Stimulated activated CD8-positive, alpha-beta memory T cell treated with anti-CD3 and anti-CD28 coated beads, Interleukin-4, amount 100 ng/mL, for 24 hours (primary cell): ENCODE results near the gene KIAA1210.

Experiments used
- DNase-seq: peaks from one replicate; pipeline ENCODE4 v3.0.0-alpha.2; 2020; ENCODE audit warnings: low read depth

Gene KIAA1210

DNA sequence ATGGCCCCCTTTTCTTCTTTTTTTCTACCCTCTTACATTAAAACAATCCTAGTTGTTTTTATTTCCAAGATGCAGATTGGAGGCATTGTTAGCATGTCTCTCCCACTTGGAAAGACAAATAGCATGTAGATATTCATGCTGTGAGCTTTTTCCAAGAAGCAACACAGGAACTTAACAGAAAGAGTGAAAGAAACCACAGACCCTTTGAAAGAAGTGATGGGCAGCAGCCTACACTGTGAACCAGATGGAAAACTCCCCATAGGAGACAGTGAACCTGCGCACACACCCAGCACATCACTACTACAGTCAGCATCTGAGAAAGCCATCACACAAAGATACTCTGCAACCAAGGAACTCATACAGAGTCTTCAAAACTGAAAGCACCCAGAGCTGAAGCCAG lies 37.0 kb downstream of the KIAA1210 start:
- no peak for DNase-seq

DNA sequence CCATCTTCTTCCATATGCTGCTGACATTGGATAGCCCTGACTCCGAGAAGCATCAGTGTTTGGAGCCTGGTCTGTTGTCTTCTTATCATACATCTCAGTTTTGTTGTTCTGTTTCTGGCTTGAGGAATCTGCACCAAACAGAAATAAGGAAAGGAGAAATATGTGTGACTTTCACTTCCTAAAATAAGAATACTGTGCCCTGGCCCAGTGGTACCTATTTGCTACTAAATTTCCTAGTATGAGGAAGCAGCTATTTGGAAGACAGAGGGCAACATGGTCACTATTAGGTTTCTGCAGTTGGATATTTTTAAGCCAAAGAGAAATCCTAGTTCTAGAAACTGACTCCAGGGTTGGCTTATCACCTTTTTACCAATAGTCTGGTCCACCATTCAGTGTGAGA lies 38.0 kb downstream of the KIAA1210 start:
- DNase-seq = no peak

DNA sequence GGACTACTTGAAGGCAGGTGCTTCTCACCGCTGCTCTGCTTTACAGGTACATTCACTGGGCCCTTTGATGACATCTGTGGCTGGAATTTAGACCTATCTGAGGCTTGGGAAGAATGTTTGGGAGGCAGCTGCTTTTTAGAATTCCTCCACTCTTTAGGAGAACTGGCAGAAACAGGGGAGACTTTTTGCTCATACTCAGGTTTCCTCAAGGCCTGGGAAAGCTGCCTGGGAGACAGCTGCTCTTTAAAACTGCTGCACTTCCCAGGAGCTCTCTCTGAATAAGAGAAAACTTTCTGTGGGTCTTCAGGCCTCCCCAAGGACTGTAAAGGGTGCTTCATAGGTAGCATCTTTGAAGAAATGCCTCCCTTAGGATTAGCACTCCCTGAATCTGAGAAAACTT lies 40.5 kb downstream of the KIAA1210 start:
- DNase-seq = no peak

DNA sequence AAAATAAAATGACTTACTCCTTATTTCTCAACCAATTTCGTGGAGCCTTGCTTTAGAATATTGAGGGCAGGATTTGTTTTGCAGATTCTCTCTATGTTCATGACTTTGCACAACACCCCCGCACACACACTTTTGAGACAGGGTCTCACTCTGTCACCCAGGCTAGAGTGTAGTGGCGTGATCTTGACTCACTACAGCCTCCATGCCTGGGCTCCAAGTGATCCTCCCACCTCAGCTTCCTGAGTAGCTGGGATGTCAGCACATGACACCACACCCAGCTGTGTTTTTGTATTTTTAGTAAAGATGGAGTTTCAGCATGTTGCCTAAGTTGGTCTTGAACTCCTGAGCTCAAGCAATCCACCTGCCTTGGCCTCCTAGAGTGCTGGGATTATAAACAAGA lies 42.8 kb downstream of the KIAA1210 start:
- DNase-seq = no peak

DNA sequence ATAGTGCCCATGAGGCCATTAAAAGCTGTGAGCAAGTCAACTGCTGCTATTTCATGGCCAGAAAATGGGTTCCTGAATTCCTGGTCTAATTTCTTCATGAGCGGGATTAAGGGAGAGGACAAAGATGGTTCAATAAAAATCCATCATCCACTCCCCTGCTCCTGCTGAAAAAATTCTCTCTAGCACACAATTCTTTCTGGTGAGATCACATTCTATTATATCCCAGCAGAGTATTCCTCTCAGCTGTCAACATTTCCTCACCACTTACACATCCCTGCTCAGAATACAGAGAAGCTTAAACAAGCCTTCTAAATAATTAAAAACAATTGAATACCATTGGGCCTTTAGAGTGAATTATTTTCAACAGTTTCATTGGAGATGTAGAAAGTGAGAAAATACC lies 45.3 kb downstream of the KIAA1210 start:
- no peak for DNase-seq

DNA sequence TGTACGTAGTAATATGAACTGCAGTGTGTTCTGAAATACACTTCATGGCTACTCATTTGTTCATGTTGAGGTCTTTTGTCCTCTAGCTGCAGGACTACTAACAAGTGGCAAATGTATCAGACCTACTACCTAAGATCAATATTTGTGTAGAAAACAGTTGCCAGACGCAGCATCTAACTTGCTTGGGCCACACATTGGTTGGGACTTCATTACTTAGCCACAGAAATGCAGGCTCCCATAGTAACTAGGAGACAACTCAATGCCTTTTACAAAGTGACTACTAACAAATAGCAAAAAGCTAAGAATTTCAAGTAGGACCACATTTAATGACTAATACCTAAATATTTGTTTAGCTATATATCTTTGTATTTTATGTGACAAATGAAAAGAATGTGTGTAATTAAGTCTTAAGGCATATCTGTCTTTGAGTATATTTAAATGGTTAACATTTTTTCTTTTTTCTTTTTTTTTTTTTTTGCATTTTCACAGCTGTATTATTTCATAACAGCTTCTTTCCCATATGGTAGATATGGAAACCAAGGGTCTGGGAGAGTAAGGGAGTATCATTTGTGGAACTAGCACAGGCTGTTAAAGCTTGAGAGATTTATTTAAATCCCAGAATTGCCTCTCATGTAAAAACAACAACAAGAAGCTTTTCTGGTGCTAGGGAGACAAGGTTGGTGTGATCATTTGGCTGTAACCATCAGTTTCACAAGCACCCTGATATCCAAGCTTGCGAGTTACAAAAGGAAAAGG lies 52.2 kb downstream of the KIAA1210 start:
- no peak for DNase-seq

DNA sequence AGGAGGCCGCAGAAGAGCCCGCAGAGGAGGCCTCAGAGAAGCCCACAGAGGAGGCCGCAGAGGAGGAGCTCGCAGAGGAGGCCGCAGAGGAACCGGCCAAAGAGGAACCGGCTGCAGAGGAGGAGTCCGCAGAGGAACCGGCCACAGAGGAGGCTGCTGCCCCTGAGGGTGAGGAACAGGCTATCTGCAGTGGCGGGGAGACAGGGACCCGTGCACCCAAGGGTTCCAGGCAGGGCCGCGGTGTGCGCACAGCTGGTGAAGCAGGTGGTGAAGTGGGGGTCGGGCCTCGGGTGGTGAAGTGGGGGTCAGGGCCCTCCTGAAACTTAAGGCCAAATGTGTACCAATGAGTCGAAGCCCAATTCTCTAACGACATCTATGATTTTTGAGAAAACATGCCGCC lies 53.7 kb downstream of the KIAA1210 start:
- no peak for DNase-seq

DNA sequence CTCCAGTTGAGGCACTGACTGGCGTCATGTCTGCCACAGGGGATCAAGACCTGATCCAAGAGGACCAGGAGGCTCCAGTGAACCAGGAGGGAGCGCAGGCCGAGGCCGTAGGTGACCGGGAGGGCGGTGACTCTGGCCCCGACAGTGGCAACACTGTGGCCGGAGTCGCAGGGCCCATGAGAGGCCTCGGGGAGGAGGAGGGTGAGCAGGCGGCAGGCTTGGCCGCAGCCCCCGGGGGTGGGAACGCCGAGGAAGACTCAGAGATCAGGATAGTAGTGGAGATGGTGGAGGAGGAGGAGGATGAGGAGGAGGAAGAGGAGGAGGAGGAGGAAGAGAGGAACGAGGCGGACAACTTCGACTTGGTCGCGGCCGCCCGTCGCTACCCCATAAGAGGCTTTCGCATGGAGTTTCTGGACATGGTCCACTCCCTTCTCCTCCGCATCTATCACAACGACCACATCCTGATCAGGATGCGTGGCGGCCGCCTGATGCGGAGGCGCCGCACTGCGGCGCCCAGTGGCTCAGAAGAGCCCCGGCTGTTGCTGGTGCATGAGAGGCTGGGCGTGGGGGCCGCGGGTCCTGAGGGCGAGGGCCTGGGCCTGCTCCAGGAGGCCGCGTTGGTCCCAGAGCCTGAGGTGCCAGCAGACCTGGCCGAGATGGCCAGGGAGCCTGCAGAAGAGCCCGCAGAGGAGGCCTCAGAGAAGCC lies 54.3 kb downstream of the KIAA1210 start:
- no peak for DNase-seq

DNA sequence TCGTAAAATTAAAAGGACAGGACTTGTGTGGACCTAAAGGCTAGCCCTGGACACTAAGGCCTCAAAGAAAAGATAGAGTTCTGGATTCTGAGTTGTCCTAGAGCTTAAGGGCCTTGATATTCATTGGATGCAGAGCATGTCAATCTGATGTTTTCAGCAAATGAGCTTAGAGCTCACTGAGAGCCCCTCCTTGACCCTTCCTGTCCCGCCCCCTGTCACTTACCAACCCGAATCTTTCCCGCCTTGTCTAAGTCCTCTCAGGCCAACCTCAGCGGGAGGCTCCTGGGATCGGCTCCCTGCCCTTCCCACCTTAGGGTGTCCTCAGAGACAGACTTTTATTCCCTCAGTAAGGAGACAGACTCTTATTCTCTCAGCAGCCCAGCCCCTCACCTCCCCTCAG lies 54.9 kb downstream of the KIAA1210 start, which contains the start of gene CT47C1:
CT47C1 (plus strand) TSS at position 250 of the 400 bp plus-strand sequence. CDS start 233 bp downstream, outside the sequence.
- no peak for DNase-seq

DNA sequence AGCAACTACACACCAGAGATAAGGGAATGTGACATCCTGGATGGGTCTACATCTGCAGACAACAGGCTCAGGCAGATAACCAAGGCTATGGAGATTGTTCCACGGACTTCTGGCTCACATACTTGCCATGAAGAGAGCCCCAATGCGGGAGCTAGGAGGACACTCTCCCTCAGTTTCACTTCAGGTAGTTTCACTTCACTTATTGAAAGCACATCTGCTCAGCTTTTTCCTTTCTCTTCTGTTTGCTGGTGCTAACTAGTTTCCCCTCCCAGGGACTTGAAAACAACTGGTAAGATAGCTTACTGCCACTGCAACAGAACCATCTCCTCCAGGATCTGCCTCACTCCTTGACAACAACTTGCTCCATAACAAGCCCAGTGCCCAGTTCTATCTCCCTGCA lies 56.2 kb downstream of the KIAA1210 start:
- DNase-seq = no peak

DNA sequence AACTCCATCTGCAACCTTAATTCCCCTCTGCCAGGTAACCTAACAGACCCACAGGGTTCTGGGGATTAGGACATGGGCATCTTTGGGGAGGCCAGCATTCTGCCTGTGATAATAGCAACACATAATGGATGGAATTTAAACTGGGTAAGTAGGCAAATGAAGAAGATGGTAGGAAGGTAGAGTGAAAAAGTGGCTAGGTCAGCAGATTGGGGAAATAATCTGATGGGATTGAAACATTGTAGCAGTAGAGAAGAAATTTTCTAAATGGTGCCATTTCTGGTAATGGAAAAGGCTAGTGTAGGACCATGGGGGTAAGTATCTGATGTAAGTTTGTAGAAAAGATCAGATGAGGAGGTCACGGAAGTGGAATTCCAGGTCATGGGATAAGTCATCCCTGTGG lies 57.9 kb downstream of the KIAA1210 start:
- DNase-seq = no peak

DNA sequence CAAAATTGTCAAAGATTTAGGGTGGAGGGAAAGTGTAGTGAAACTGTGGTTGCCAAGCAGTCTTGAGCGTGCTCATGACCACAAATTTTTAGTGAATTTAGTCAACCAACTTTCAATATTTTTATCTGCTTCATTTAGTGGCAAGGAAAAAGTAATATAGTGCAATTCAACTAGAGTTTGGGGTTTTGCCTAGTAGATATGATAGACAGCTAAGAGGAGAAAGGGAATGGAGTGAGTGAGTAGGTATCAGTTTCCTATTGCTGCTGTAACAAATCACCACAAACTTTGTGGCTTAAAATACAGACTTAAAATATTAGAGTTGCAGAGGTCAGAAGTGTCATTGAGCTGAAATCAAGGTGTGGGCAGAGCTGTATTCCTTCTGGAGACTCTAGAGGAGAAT lies 58.5 kb downstream of the KIAA1210 start:
- DNase-seq = no peak

DNA sequence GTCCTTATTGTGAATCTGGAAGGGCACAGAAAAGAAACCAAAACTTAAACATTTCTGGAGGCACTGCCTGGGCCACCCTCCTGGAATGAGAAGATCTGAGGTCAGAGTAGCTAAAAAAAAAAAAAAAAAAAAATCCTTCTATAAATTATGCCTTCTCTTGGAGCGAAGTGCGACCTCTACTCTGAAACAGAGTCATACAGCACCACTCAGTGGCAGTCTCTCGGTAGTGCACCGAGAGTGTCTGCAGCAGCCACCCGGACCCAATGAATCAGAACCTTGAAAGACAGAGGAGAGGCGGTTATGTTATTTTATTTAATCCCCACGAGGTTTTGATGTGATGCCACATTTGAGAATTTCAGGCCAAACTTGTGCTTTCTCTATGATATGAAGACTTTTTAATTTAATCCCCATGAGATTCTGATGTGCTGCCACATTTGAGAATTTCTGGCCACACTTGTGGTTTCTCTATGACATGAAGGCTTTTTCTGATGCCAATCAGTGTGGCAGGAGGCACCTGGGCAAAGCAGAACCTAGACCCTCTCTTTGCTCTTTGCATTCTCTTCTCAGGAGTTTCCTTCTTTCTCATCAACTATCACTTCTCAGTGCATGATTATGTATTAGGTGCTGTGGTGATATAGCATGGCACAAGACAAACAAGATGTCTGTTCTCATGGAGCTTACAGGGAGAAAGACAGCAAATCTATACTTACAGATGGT lies 60.4 kb downstream of the KIAA1210 start:
- DNase-seq = peak; percentile 19

DNA sequence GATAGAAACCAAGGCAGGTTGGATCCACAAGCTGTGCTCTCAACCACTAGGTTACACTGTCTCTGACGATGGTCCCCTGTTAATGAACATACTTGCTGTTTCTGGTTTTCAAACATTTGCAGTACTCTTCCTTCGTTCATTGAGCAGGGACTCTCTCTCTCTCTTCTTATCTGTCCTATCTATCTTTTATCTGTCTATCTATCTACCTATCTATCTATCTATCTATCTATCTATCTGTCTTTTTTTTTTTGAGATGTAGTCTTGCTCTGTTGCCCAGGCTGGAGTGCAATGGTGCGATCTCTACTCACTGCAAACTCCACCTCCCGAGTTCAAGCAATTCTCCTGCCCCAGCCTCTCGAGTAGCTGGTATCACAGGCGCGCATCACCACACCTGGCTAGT lies 64.2 kb downstream of the KIAA1210 start:
- DNase-seq = no peak

DNA sequence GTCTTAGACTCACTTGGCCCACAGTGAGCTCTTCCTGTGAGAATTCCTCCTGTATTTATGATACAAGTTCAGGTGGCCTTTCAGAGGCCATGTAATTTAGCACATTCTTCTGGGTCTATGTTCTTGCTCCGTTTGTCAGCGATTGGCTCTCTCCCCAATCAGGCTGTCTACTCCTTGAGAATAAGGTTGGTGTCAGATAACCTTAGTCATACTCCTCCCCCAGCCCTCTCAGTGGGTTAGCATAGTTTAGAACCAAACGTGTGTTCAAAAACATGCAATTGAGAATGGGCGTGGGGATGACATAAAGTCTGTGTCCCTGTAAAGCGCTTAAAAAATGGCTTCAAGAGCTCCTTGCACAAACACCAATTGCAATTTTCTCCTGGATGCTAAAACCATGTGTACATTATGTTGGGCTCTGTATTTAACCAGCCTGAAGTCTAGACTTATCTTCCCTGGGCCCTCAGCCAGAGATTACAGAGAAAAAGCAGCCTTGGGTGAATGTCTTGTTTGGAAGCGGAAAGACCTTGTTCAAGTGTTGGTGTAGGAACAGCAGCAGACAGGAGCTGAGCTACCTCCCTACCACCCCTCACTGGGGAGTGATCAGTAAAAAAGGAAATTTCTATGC lies 64.8 kb downstream of the KIAA1210 start:
- DNase-seq = no peak

DNA sequence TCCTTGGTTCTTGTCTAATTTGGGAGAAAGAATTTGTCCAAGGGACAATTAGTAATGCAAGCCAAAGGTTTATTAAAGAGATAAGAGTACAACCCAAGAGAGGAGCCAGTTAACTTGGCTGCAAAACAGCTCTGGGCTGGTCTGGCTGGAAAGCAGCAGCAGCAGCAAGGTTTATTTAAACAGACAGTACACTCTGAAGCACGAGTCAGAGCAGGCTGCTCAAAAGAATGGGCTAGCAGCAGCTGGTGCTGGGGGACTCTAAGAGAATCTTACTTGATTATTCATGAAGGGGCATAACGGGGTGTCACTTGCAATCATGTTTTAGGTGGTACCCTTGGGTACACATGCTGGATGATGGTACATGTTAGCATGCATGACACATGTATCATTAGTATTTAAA lies 71.9 kb downstream of the KIAA1210 start:
- no peak for DNase-seq

DNA sequence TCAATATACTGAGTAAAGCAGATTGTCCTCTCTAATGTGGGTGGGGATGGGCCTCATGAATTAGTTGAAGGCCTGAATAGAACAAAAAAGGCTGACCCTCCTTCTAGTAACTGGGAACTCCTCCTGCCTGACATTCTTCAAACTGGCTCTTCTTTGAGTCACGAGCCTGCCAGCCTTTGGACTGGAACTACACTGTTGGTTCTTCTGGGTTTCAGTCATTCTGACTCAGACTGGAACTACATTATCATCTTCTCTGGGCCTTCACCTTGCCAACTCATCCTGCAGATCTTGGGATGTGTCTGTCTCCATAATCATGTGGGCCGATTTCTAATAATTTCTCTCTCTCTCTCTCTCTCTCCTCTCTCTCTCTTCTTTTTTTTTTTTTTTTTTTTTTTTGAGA lies 81.7 kb downstream of the KIAA1210 start:
- no peak for DNase-seq

DNA sequence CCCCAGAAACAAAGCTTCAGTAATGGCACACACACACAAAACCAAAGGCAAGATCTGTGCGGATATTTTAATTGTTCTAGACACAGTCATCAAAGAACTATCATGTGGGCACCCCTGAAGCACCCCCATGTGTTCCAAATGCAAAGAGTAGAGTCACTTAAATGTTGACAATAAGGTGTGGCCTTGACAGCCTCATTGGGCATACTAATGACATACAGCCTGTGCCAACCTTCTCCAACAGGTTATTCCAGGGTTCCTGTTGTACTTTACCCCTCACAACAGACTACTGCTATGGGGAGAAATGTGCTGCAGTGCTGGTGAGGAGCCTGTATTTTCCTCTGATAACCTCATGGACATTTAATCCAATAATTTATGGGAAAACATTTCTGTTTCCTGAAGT lies 84.6 kb downstream of the KIAA1210 start:
- no peak for DNase-seq

DNA sequence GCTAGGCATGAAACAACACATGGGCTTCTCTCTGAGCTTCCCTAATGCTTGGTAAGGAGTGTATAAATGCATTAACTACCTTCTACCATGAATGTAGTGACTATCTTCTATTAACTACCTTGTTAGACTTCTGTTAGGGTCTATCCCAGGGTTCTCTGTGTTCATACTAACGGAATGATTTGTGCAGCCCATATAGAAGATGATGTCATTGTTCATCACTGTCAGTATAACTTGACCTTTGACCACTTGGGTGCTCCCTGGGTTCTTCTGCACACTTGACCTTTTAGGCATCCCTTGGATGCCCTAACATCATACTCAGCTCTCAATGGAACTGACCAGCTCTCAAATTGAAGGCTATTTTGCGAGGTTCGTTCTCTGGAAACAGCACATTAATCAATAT lies 85.6 kb downstream of the KIAA1210 start:
- no peak for DNase-seq

DNA sequence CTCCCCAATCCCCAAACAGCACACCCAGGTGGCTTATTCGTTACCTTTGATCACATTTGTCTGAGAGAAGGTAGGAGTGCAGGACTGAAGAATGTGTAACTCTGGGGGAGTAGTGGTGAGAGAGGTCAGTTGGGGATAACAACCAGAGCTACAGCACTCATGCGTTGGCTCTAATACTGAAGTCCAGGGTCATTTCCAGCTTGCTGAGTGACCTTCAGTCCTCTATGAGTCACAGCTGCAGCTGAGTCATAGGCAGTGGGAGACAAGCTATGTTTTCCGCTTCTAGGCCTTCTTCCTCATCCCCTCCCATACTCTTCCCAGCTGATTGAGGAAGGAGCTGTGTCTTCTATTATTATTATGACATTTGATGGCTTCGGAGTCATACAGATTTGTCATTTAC lies 86.4 kb downstream of the KIAA1210 start:
- DNase-seq = no peak

DNA sequence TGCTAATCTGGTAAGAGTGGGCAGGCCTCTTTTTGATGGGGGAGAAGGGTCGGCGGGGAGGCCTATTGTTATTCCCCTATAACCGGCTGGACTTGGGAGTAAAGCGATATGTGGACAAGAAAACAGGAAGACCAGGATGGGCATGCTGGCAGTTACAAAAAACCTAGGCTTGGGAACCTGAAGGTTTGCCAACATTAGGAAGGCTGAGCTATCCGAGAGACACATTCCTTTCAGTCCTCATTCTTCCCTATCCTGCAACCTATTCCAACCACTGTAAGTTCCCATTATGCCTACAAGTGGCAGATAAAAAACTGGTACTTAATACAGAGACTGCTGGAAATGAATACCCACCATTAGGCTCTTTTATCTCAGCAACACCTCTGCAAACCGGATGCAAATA lies 87.2 kb downstream of the KIAA1210 start:
- DNase-seq = no peak
